ENCODE data around the gene NTN3. TPM values are rescaled to one million over a fixed set of nuclear protein-coding genes. Genes with fewer than 3 reads are reported as not detected.
"Not testable (repeated sequence)": the region's sequence is repeated elsewhere in the genome, so short reads cannot be mapped to it uniquely, and the experiment has no call there.

The NTN3 gene
- total RNA-seq, 3 donors from 2014 or later = 0.44 TPM; not detected in 2

GRCh38 chr16:2429771-2430663 is 41.1 kb upstream of the NTN3 start:
- no peaks in the 10 kb centered on the region for H3K9me3 ChIP-seq
- H3K36me3 ChIP-seq (ENCODE audit: low read depth) = no peaks in the 10 kb centered on the region
- DNase-seq (peak in 1 of 3 donors; percentile 22), ATAC-seq (peak; percentile 2)
- intact Hi-C loops (cut with DNase I, micrococcal nuclease) = no loop called here
- peaks cover 8% of the 10 kb centered on the region for H3K4me1 ChIP-seq (ENCODE audit: low read depth)
- H3K4me3 ChIP-seq = peak overlapping the region; percentile 56
- no peak for TF ChIP-seq CTCF (IDR thresholded peaks at IDR 0.05)

GRCh38 chr16:2432286-2432685 is 38.8 kb upstream of the NTN3 start:
- no peaks in the 10 kb centered on the region for H3K9me3 ChIP-seq
- H3K4me1 ChIP-seq (ENCODE audit: low read depth) = peaks cover 8% of the 10 kb centered on the region
- no peak for DNase-seq
- H3K4me3 ChIP-seq = no peak overlapping the region
- no peaks in the 10 kb centered on the region for H3K36me3 ChIP-seq (ENCODE audit: low read depth)
- no peak for ATAC-seq
- no peak for TF ChIP-seq CTCF (IDR thresholded peaks at IDR 0.05)
- intact Hi-C loops (cut with DNase I, micrococcal nuclease) = no loop called here

GRCh38 chr16:2432801-2433505 is 38.1 kb upstream of the NTN3 start:
- DNase-seq (no peak), ATAC-seq (no peak)
- intact Hi-C loops (cut with DNase I, micrococcal nuclease) = no loop called here
- no peak for TF ChIP-seq CTCF (IDR thresholded peaks at IDR 0.05)
- Histone ChIP-seq H3K36me3 (ENCODE audit: low read depth) (no peaks in the 10 kb centered on the region), H3K9me3 (no peaks in the 10 kb centered on the region), H3K4me1 (ENCODE audit: low read depth) (peaks cover 8% of the 10 kb centered on the region), H3K4me3 (no peak overlapping the region)

GRCh38 chr16:2435236-2435635 is 35.9 kb upstream of the NTN3 start:
- intact Hi-C loops (cut with DNase I, micrococcal nuclease); ATAC-seq; DNase-seq; H3K9me3 ChIP-seq; H3K36me3 ChIP-seq (ENCODE audit: low read depth); H3K4me1 ChIP-seq (ENCODE audit: low read depth); H3K4me3 ChIP-seq: not testable (repeated sequence)

GRCh38 chr16:2436110-2436509 is 35.0 kb upstream of the NTN3 start:
- Histone ChIP-seq H3K9me3 (no peaks in the 10 kb centered on the region), H3K4me1 (ENCODE audit: low read depth) (no peaks in the 10 kb centered on the region), H3K4me3 (no peak overlapping the region), H3K36me3 (ENCODE audit: low read depth) (no peaks in the 10 kb centered on the region)
- intact Hi-C loops (cut with DNase I, micrococcal nuclease) = no loop called here
- peak in 1 of 3 donors; percentile 23 for DNase-seq
- no peak for ATAC-seq
- no peak for TF ChIP-seq CTCF (IDR thresholded peaks at IDR 0.05)

Data from mucosa of descending colon (tissue), 3 donors.